ENCODE data around the gene MED27.

The MED27 gene

DNA sequence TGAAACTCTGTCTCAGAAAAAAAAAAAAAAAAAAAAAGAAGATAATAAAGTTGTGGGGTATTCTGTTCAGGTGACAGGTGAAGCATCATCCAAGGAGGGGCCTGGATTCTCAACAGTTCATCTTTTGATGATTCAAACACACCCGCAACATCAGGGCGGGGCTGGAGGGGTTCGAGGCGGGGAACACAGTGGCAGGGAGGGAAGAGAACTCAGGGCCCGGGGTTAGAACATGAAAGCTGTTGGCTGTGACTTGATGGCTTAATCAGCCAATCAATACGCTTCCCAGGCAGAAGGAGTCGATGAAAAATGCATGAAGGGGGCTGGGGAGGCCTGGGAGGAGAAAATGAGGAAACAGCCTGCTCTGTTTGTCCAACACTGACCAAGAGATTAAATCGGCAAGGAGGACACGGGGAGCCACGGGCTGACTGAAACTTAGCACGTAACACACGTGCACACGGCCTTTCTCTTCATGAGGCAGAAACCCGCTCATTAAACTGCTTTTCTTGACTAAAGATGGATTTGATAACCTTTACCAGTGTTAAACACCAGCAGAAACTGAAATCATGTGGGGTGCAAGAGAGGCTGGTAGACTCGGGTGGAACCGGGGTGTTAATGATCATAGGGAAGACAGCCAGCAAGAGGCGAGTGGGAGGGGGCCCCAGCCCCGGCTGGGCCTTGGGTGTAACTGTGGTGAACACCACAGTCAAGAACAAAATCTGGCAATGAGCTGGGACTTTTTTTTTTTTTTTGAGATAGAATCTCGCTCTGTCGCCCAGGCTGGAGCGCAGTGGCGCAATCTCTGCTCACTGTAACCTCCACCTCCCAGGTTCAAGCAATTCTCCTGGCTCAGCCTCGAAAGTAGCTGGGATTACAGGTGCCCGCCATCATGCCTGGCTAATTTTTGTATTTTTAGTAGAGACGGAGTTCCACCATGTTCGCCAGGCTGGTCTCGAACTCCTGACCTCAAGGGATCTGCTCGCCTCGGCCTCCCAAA lies 234.1 kb downstream of the MED27 start:
- no peaks in the 10 kb centered on the region for H3K4me1 ChIP-seq (ENCODE audit: control insufficient read depth, insufficient read depth, low read length)

DNA sequence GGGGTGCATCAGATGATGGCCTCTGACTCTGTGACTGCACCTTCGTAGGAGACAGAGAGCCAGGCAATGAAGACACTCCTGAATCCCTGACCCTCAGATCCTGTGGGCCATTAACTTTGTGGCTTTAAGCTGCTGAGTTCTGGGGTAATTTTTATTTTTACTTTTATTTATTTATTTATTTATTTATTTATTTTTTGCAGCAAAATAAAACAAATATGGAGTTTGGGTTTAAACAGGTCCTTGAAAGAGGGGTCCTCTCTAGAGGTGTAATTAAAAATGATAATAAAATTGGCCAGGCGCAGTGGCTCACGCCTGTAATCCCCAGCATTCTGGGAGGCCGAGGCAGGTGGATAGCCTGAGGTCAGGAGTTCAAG lies 234.9 kb downstream of the MED27 start:
- DNase-seq (ENCODE audit: low read depth, low spot score): no peak
- H3K9me3 ChIP-seq (ENCODE audit: control insufficient read depth, insufficient read depth, low read length): no peaks in the 10 kb centered on the region
- H3K36me3 ChIP-seq (ENCODE audit: control insufficient read depth, insufficient read depth, low read length): no peaks in the 10 kb centered on the region; the same call in 1 of the 2 replicates
- H3K27me3 ChIP-seq (ENCODE audit: control insufficient read depth, insufficient read depth, low read length): no peaks in the 10 kb centered on the region
- no peak overlapping the region for H3K4me3 ChIP-seq (ENCODE audit: low read length)
- no peak overlapping the region for H3K27ac ChIP-seq (ENCODE audit: low read length)
- no CpG with 5 or more reads among the region's 4 CpGs for WGBS (ENCODE audit: insufficient coverage, insufficient read length)
- no peaks in the 10 kb centered on the region for H3K4me1 ChIP-seq (ENCODE audit: control insufficient read depth, insufficient read depth, low read length)

More for the DNA sequence above, 234.1 kb downstream of the MED27 start:
- Histone ChIP-seq H3K9me3 (ENCODE audit: control insufficient read depth, insufficient read depth, low read length) (no peaks in the 10 kb centered on the region), H3K27ac (ENCODE audit: low read length) (no peak overlapping the region), H3K36me3 (ENCODE audit: control insufficient read depth, insufficient read depth, low read length) (no peaks in the 10 kb centered on the region; the same call in 1 of the 2 replicates), H3K4me3 (ENCODE audit: low read length) (no peak overlapping the region), H3K27me3 (ENCODE audit: control insufficient read depth, insufficient read depth, low read length) (no peaks in the 10 kb centered on the region)
- no CpG with 5 or more reads among the region's 29 CpGs for WGBS (ENCODE audit: insufficient coverage, insufficient read length)
- no peak for DNase-seq (ENCODE audit: low read depth, low spot score)

DNA sequence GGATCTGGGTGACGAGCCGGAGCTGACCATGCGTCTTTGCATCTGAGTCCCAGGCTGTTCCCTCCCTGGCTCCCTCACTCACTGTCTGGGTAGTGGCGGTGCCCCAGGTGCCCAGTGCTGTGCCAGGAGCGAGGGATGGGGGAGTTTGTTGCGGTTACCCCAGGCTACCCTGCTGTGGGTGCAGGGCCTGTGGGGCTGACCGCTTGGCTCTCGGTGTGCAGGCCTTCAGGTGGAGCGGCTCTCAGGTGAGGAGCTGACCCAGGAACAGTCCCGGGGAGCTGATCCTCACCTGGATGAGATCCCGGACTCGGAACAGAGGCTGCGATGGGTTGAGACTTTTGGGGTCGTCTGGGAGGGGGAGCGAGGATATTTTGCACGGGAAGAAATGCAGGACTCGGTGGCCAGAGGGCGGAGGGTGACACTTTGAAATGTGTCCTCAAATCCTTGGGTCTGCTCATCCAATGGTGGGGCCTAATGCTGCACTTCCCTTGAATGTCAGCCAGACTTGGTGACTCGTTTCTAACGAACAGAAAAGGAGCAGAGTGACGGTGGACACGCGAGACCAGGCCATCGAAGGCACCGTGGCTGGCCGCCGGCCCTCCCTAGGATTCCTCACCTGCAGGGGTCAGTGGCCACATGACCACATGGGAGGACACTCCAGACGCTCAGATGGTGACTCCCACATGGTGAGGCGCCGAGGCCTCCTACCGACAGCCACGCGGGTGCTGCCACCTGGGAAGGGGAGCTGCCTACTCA lies 235.5 kb downstream of the MED27 start:
- no CpG with 5 or more reads among the region's 33 CpGs for WGBS (ENCODE audit: insufficient coverage, insufficient read length)
- H3K9me3 ChIP-seq (ENCODE audit: control insufficient read depth, insufficient read depth, low read length): no peaks in the 10 kb centered on the region
- H3K36me3 ChIP-seq (ENCODE audit: control insufficient read depth, insufficient read depth, low read length): no peaks in the 10 kb centered on the region; the same call in 1 of the 2 replicates
- H3K4me3 ChIP-seq (ENCODE audit: low read length): no peak overlapping the region
- H3K4me1 ChIP-seq (ENCODE audit: control insufficient read depth, insufficient read depth, low read length): no peaks in the 10 kb centered on the region
- no peak overlapping the region for H3K27ac ChIP-seq (ENCODE audit: low read length)
- DNase-seq (ENCODE audit: low read depth, low spot score): no peak
- H3K27me3 ChIP-seq (ENCODE audit: control insufficient read depth, insufficient read depth, low read length): no peaks in the 10 kb centered on the region

DNA sequence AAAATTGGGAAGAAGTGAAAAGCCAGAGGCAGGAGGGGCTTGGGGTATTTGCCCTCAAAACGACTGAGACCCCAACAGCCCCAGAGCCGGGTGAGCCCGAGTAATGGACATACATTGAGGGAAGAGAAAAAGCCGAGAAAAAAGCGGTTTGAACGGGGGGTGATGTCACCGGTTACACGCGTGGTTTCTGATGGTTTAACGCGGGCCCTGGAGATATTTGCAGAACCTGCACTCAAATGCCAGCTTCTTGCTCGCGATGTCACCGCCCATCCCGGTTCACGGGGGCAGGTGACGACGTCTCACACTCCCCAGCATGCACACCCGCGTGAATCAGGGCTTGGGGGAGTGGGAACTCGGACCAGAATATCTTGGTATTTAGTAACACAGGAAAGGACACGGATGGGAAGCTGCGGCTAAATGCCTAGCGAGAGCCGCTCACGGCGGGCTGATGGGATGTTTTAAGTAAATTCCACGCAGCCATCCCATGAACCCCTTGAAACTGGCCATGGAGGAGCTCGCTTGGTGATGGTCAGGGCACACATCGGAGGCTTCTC lies 237.8 kb downstream of the MED27 start:
- H3K27me3 ChIP-seq (ENCODE audit: control insufficient read depth, insufficient read depth, low read length): no peaks in the 10 kb centered on the region
- H3K9me3 ChIP-seq (ENCODE audit: control insufficient read depth, insufficient read depth, low read length): no peaks in the 10 kb centered on the region
- H3K4me1 ChIP-seq (ENCODE audit: control insufficient read depth, insufficient read depth, low read length): no peaks in the 10 kb centered on the region
- H3K4me3 ChIP-seq (ENCODE audit: low read length): no peak overlapping the region
- no CpG with 5 or more reads among the region's 30 CpGs for WGBS (ENCODE audit: insufficient coverage, insufficient read length)
- no peak for DNase-seq (ENCODE audit: low read depth, low spot score)
- no peak overlapping the region for H3K27ac ChIP-seq (ENCODE audit: low read length)
- no peaks in the 10 kb centered on the region; the same call in 1 of the 2 replicates for H3K36me3 ChIP-seq (ENCODE audit: control insufficient read depth, insufficient read depth, low read length)

DNA sequence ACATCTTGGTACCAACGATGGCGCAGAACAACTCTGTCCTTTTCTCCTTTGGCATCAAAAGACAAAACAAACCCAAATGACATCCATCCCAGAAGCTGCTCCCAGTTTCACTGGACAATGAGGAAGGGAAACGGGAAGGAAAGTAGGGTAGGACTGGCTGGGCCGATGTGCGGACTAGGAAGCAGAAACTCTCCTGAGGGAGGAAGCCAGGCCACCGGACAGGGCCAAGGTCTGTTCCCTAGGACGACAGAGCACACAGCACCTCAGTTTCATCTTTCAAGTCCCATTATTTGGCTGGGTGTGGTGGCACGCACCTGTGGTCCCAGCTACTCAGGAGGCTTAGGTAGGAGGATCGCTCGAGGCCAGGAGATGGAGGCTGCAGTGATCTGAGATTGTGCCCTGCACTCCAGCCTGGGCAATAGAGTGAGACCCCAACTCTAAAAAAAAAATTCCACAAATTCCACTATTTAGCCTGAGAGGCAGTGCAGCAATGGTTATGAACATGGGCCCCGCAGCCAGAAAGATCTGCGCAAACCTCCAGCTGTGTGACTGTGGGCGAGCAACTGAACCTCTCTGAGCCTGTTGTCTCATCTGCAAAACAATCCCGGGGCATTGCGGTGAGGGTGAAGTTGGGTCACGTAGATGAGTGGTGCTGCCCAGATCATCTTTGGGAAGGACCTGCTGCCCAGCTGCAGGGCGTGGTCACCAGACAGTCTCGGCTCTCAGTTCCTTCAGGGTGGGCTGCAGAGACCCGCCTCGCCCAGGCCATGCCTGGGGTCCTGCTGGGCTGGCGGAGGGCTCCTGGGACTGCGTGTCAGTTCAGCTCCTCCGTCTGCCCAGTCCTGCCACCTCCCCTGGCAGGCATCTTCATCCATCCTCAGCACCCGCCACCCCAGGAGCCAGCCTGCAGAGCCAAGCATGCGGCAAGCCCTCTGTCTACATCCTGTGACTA lies 238.6 kb downstream of the MED27 start:
- no peaks in the 10 kb centered on the region; the same call in 1 of the 2 replicates for H3K36me3 ChIP-seq (ENCODE audit: control insufficient read depth, insufficient read depth, low read length)
- H3K4me1 ChIP-seq (ENCODE audit: control insufficient read depth, insufficient read depth, low read length): no peaks in the 10 kb centered on the region
- no peaks in the 10 kb centered on the region for H3K9me3 ChIP-seq (ENCODE audit: control insufficient read depth, insufficient read depth, low read length)
- no CpG with 5 or more reads among the region's 25 CpGs for WGBS (ENCODE audit: insufficient coverage, insufficient read length)
- DNase-seq (ENCODE audit: low read depth, low spot score): no peak
- H3K4me3 ChIP-seq (ENCODE audit: low read length): no peak overlapping the region
- H3K27me3 ChIP-seq (ENCODE audit: control insufficient read depth, insufficient read depth, low read length): no peaks in the 10 kb centered on the region
- no peak overlapping the region for H3K27ac ChIP-seq (ENCODE audit: low read length)

DNA sequence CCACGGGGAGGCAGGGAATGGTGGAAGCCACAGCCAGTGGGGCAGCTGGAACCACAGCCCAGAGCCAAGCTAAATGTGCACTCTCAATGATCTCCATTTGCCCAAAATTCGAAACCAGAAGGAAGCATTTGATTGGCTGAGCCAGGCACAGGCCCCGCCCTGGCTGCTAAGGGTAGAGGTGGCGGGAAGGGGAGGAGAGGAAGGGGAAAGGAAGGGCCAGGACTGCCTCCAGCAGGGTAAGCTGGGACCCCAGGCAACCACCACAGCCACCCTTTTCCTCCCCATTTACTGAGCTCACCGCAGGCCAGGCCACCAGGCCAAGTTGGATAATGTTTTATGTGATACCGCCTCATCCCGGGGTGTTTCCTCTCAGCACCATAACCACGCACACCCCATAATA lies 239.4 kb downstream of the MED27 start:
- DNase-seq (ENCODE audit: low read depth, low spot score): no peak
- Histone ChIP-seq H3K4me3 (ENCODE audit: low read length) (no peak overlapping the region), H3K4me1 (ENCODE audit: control insufficient read depth, insufficient read depth, low read length) (no peaks in the 10 kb centered on the region), H3K36me3 (ENCODE audit: control insufficient read depth, insufficient read depth, low read length) (no peaks in the 10 kb centered on the region; the same call in 1 of the 2 replicates), H3K27ac (ENCODE audit: low read length) (no peak overlapping the region), H3K27me3 (ENCODE audit: control insufficient read depth, insufficient read depth, low read length) (no peaks in the 10 kb centered on the region), H3K9me3 (ENCODE audit: control insufficient read depth, insufficient read depth, low read length) (no peaks in the 10 kb centered on the region)
- WGBS (ENCODE audit: insufficient coverage, insufficient read length): no CpG with 5 or more reads among the region's 8 CpGs

DNA sequence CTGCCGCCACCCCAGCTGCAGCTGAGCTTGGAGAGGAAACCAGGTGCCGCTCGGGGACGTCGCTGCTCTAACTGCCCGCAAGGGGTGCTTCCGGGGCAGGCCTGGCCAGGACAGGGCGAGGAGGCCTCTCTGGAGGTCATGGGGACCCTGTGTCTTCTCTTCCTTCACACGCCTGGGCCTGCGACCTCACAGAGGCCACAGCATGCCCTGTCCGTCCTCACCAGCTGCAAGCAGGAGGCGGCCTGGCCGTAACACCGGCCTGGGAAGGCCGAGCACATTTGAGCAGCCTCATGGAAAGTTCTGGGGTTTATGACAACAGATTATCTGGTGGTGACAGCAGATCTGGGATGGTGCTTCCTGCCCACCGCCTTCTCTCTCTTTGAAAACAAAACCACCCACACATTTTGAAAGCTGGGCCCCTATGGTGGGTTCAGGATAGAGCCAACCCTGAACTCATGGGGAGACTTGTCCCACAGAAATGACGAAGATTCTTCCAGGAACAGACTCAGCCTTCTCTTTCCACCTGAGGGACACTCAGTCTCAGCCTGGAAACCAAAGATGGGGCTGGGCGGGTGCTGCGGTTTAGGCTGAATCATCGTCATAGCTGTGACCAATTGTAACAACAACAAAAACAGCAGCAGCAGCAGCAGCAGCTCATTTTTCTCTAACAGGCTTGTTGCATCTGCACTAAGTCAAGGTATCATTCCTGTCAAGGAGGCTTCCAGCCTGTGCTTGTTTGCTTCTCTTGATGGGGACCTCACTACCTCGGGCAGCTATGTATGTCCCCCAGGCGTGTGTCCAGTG lies 240.2 kb downstream of the MED27 start:
- no peaks in the 10 kb centered on the region; the same call in 1 of the 2 replicates for H3K36me3 ChIP-seq (ENCODE audit: control insufficient read depth, insufficient read depth, low read length)
- no CpG with 5 or more reads among the region's 22 CpGs for WGBS (ENCODE audit: insufficient coverage, insufficient read length)
- H3K4me1 ChIP-seq (ENCODE audit: control insufficient read depth, insufficient read depth, low read length): no peaks in the 10 kb centered on the region
- H3K27ac ChIP-seq (ENCODE audit: low read length): no peak overlapping the region
- no peaks in the 10 kb centered on the region for H3K9me3 ChIP-seq (ENCODE audit: control insufficient read depth, insufficient read depth, low read length)
- no peaks in the 10 kb centered on the region for H3K27me3 ChIP-seq (ENCODE audit: control insufficient read depth, insufficient read depth, low read length)
- H3K4me3 ChIP-seq (ENCODE audit: low read length): no peak overlapping the region
- DNase-seq (ENCODE audit: low read depth, low spot score): no peak

DNA sequence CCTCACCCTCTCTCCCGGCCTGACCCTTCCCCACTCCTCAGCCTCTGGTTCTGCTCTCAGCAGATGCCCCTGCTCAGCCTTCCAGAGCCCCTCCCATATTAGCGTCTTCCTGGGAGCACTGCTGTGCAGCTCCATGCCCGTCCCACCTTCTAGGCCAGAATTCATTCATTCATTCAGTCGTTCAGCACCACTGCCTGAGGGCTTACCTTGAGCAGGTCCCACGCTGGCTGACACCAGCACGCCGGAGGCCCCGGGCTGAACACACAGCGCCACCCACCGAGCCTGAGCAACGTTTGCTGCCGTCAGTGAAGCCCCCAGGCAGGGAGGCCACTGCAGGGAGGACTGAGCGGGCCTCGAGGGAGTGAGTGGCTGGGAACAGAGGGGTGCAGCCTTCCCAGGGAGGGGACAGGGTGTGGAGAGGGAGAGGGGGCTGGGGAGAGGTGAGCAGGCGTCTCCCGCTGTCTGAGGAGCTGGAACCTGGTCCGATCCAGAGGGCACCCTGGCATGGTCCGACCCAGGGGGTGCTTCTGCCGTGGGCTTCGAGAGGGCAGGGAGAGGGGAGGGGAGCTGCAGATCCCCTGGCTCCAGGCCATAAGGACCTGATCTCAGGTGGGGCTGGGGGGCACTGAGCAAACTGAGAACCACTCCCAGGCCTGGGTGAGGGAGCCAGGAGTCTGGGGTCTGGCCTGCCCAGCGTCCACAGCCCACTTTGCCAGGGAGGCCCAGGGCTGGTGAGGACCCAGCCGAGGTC lies 241.0 kb downstream of the MED27 start:
- no peak overlapping the region for H3K27ac ChIP-seq (ENCODE audit: low read length)
- H3K27me3 ChIP-seq (ENCODE audit: control insufficient read depth, insufficient read depth, low read length): no peaks in the 10 kb centered on the region
- WGBS (ENCODE audit: insufficient coverage, insufficient read length): no CpG with 5 or more reads among the region's 22 CpGs
- no peak for DNase-seq (ENCODE audit: low read depth, low spot score)
- H3K4me1 ChIP-seq (ENCODE audit: control insufficient read depth, insufficient read depth, low read length): no peaks in the 10 kb centered on the region
- no peak overlapping the region for H3K4me3 ChIP-seq (ENCODE audit: low read length)
- no peaks in the 10 kb centered on the region; the same call in 1 of the 2 replicates for H3K36me3 ChIP-seq (ENCODE audit: control insufficient read depth, insufficient read depth, low read length)
- H3K9me3 ChIP-seq (ENCODE audit: control insufficient read depth, insufficient read depth, low read length): no peaks in the 10 kb centered on the region

DNA sequence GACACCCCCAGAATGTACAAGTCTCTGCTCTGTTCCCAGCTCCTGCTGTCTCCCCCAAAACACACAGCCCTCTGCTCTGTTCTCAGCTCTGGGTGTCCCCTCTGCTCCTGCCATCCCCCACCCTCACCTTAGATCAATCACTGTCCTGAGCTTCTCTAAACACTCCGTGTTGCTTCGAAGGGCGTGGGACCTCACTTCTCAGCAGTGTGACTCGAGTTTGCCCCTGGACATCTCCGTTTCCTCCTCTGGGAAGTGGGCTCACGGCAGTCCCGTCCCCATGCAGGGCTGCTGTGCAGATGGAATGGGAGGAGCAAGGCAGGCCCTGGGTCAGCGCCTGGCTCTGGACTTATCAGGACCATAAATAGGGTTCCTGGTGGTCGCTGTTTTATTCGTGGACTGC lies 241.8 kb downstream of the MED27 start:
- Histone ChIP-seq H3K9me3 (ENCODE audit: control insufficient read depth, insufficient read depth, low read length) (no peaks in the 10 kb centered on the region), H3K27ac (ENCODE audit: low read length) (no peak overlapping the region), H3K36me3 (ENCODE audit: control insufficient read depth, insufficient read depth, low read length) (no peaks in the 10 kb centered on the region; the same call in 1 of the 2 replicates), H3K4me3 (ENCODE audit: low read length) (no peak overlapping the region), H3K27me3 (ENCODE audit: control insufficient read depth, insufficient read depth, low read length) (no peaks in the 10 kb centered on the region), H3K4me1 (ENCODE audit: control insufficient read depth, insufficient read depth, low read length) (no peaks in the 10 kb centered on the region)
- WGBS (ENCODE audit: insufficient coverage, insufficient read length): no CpG with 5 or more reads among the region's 10 CpGs
- DNase-seq (ENCODE audit: low read depth, low spot score): no peak
